22Rv1 (cell line): ENCODE measurements around the gene DIP2C.

ENCODE experiments used
- CTCF ChIP-seq: fragments of 450-650 bp; IDR thresholded peaks from 2 replicates; pipeline ENCODE4 v1.5.1; 2017; ENCODE audit warnings: mild to moderate bottlenecking
- ZFX ChIP-seq: fragments of 450-650 bp; IDR thresholded peaks from 2 replicates; pipeline ENCODE4 v1.6.1; 2017; ENCODE audit warnings: antibody characterized with exemption, borderline replicate concordance

GRCh38 chr10:344582-345200 lies 344.8 kb downstream of the DIP2C start:
- TF ChIP-seq CTCF (no peak), ZFX (no peak)
